ENCODE results near the gene TCEA2. TPM values are rescaled to one million over a fixed set of nuclear protein-coding genes. Genes with fewer than 3 reads are reported as not detected.

Gene TCEA2
- polyA plus RNA-seq, 1 donor from 2014 or later: 87.7 TPM

- peak overlapping the region; percentile 79 for H3K9ac ChIP-seq (ENCODE audit: low read length)
- peak overlapping the region; percentile 93 for H3K4me2 ChIP-seq (ENCODE audit: low read length)
- no peaks in the 10 kb centered on the region for H4K20me1 ChIP-seq (ENCODE audit: insufficient read depth)
- no peaks in the 10 kb centered on the region for H3K9me3 ChIP-seq (ENCODE audit: low read length)
- peak overlapping the region; percentile 91 for H3K27ac ChIP-seq (ENCODE audit: low read length)
- no peak overlapping the region for H2AFZ ChIP-seq (ENCODE audit: low read depth, low read length)
- H3F3A ChIP-seq (ENCODE audit: insufficient read depth, low read length, poor library complexity, severe bottlenecking): no peaks in the 10 kb centered on the region
- H3K4me3 ChIP-seq (ENCODE audit: low read length): peak overlapping the region; percentile 73
- no peaks in the 10 kb centered on the region for H3K27me3 ChIP-seq (ENCODE audit: insufficient read depth, low read depth, low read length)
- H3K36me3 ChIP-seq (ENCODE audit: insufficient read depth, low read length): no peaks in the 10 kb centered on the region
- H3K9me2 ChIP-seq (ENCODE audit: insufficient read depth, low read length): no peaks in the 10 kb centered on the region
- no peak for TF ChIP-seq RAD21 (conservative IDR thresholded peaks at IDR 0.05)
- TF ChIP-seq EP300 (conservative IDR thresholded peaks at IDR 0.05; ENCODE audit: poor library complexity, severe bottlenecking): no peak
- no peak for TF ChIP-seq SMC3 (conservative IDR thresholded peaks at IDR 0.05; ENCODE audit: poor library complexity)
- no peak for TF ChIP-seq POLR2AphosphoS5 (IDR thresholded peaks at IDR 0.05)
- no peak for TF ChIP-seq MXI1 (conservative IDR thresholded peaks at IDR 0.05; ENCODE audit: poor library complexity, severe bottlenecking)
- no peak for TF ChIP-seq EZH2 (IDR thresholded peaks at IDR 0.05; ENCODE audit: borderline replicate concordance, insufficient read depth, low read length, poor library complexity, severe bottlenecking)
- no peak for TF ChIP-seq CTCF (IDR thresholded peaks at IDR 0.05; ENCODE audit: poor library complexity, severe bottlenecking)
- no peak for TF ChIP-seq REST (IDR thresholded peaks at IDR 0.05; ENCODE audit: borderline replicate concordance)
- no peak for TF ChIP-seq TAF1 (IDR thresholded peaks at IDR 0.05; ENCODE audit: low read depth)
- H3K79me2 ChIP-seq (replicated peaks; ENCODE audit: insufficient read depth, low read length): peaks cover 6% of the 10 kb centered on the region
These were observed 30.1 kb downstream of the TCEA2 start for GRCh38 chr20:64093013-64093503.

- H3K9me3 ChIP-seq (ENCODE audit: low read length): no peaks in the 10 kb centered on the region
- H3K36me3 ChIP-seq (ENCODE audit: insufficient read depth, low read length): no peaks in the 10 kb centered on the region
- H3K9ac ChIP-seq (ENCODE audit: low read length): no peak overlapping the region
- peaks cover 6% of the 10 kb centered on the region for H3K79me2 ChIP-seq (replicated peaks; ENCODE audit: insufficient read depth, low read length)
- H3K4me2 ChIP-seq (ENCODE audit: low read length): no peak overlapping the region
- no peak for TF ChIP-seq MXI1 (conservative IDR thresholded peaks at IDR 0.05; ENCODE audit: poor library complexity, severe bottlenecking)
- TF ChIP-seq TAF1 (IDR thresholded peaks at IDR 0.05; ENCODE audit: low read depth): no peak
- TF ChIP-seq RAD21 (conservative IDR thresholded peaks at IDR 0.05): no peak
- no peak for TF ChIP-seq EP300 (conservative IDR thresholded peaks at IDR 0.05; ENCODE audit: poor library complexity, severe bottlenecking)
- no peaks in the 10 kb centered on the region for H3K9me2 ChIP-seq (ENCODE audit: insufficient read depth, low read length)
- no peak overlapping the region for H3K27ac ChIP-seq (ENCODE audit: low read length)
- H2AFZ ChIP-seq (ENCODE audit: low read depth, low read length): no peak overlapping the region
- no peaks in the 10 kb centered on the region for H3K27me3 ChIP-seq (ENCODE audit: insufficient read depth, low read depth, low read length)
- H3K4me3 ChIP-seq (ENCODE audit: low read length): peak overlapping the region; percentile 25
- H4K20me1 ChIP-seq (ENCODE audit: insufficient read depth): no peaks in the 10 kb centered on the region
- H3F3A ChIP-seq (ENCODE audit: insufficient read depth, low read length, poor library complexity, severe bottlenecking): no peaks in the 10 kb centered on the region
These were observed 32.5 kb downstream of the TCEA2 start for GRCh38 chr20:64095455-64095854.
